ENCODE measurements around the gene ADH1B. TPM values are rescaled to one million over a fixed set of nuclear protein-coding genes. Genes with fewer than 3 reads are reported as not detected.

ADH1B gene
- total RNA-seq, 1 donor from 2014 or later: 6.1 TPM

- Mint-ChIP-seq H3K9me3 (no peaks in the 10 kb centered on the region), H3K27me3 (no peaks in the 10 kb centered on the region), H3K4me1 (ENCODE audit: unreplicated experiment) (no peaks in the 10 kb centered on the region)
Measured at GRCh38 chr4:99317354-99317753, 3.8 kb downstream of the ADH1B start.

DNA sequence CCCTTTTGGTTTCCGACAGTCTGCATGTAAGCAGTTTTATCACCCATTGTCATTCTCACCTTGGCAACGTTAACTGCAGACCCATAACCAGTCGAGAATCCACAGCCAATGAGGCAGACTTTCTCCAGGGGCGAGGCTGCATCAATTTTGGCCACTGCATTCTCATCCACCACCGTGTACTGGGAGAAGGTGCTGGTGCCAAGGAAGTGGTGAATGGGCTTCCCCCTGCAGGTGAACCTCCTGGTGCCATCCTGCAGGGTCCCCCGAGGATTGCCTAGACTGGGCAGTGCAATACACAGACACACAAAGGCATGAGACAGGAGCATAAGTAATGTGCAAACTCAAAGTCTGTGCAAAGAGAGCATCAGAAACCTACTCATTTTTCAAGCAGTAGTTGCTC lies 5.4 kb downstream of the ADH1B start:
- Mint-ChIP-seq H3K27me3 (no peaks in the 10 kb centered on the region), H3K4me3 (no peak overlapping the region), H3K4me1 (ENCODE audit: unreplicated experiment) (no peaks in the 10 kb centered on the region), H3K36me3 (no peaks in the 10 kb centered on the region), H3K9me3 (no peaks in the 10 kb centered on the region), H3K27ac (no peak overlapping the region)
- TF ChIP-seq, protein P1, sequence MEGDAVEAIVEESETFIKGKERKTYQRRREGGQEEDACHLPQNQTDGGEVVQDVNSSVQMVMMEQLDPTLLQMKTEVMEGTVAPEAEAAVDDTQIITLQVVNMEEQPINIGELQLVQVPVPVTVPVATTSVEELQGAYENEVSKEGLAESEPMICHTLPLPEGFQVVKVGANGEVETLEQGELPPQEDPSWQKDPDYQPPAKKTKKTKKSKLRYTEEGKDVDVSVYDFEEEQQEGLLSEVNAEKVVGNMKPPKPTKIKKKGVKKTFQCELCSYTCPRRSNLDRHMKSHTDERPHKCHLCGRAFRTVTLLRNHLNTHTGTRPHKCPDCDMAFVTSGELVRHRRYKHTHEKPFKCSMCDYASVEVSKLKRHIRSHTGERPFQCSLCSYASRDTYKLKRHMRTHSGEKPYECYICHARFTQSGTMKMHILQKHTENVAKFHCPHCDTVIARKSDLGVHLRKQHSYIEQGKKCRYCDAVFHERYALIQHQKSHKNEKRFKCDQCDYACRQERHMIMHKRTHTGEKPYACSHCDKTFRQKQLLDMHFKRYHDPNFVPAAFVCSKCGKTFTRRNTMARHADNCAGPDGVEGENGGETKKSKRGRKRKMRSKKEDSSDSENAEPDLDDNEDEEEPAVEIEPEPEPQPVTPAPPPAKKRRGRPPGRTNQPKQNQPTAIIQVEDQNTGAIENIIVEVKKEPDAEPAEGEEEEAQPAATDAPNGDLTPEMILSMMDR (conservative IDR thresholded peaks at IDR 0.05): no peak
- DNase-seq (ENCODE audit: extremely low spot score, unreplicated experiment): no peak

More at GRCh38 chr4:99317354-99317753, 3.8 kb downstream of the ADH1B start:
- H3K4me3 Mint-ChIP-seq: no peak overlapping the region
- H3K36me3 Mint-ChIP-seq: no peaks in the 10 kb centered on the region
- TF ChIP-seq, protein P1 (conservative IDR thresholded peaks at IDR 0.05): no peak
- no peak overlapping the region for H3K27ac Mint-ChIP-seq
- no peak for DNase-seq (ENCODE audit: extremely low spot score, unreplicated experiment)

- Mint-ChIP-seq H3K9me3 (no peaks in the 10 kb centered on the region), H3K27me3 (no peaks in the 10 kb centered on the region), H3K27ac (no peak overlapping the region), H3K4me3 (no peak overlapping the region), H3K4me1 (ENCODE audit: unreplicated experiment) (no peaks in the 10 kb centered on the region), H3K36me3 (no peaks in the 10 kb centered on the region)
- TF ChIP-seq, protein P1 (conservative IDR thresholded peaks at IDR 0.05): no peak
- DNase-seq (ENCODE audit: extremely low spot score, unreplicated experiment): no peak
Measured at GRCh38 chr4:99314211-99314610, 7.0 kb downstream of the ADH1B start.

DNA sequence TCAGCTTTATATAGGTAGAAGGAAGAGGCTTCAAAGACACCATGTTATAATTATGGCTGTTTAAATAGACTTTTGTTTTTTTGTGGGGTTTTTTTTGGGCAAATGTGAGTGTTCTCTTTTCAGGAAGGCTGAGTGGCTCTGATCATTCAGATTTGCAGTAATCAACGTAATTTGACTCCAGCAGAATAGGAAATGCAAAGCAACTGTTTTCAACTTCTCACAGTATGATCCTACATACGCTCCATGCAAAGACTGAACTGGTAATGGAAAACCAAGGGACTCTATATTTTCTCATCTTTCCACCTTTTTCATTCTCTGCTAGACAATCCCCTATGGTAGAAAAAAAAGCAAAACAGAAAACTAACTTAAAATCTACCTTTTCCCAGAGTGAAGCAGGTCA lies 10.8 kb downstream of the ADH1B start:
- Mint-ChIP-seq H3K27me3 (no peaks in the 10 kb centered on the region), H3K4me1 (ENCODE audit: unreplicated experiment) (no peaks in the 10 kb centered on the region), H3K9me3 (no peaks in the 10 kb centered on the region), H3K36me3 (no peaks in the 10 kb centered on the region), H3K27ac (no peak overlapping the region), H3K4me3 (no peak overlapping the region)
- no peak for DNase-seq (ENCODE audit: extremely low spot score, unreplicated experiment)
- TF ChIP-seq, protein P1 (conservative IDR thresholded peaks at IDR 0.05): no peak

GRCh38 chr4:99305638-99306400 lies 15.4 kb downstream of the ADH1B start:
- Mint-ChIP-seq H3K27ac (no peak overlapping the region), H3K36me3 (peaks cover 3% of the 10 kb centered on the region), H3K4me3 (no peak overlapping the region), H3K4me1 (ENCODE audit: unreplicated experiment) (no peaks in the 10 kb centered on the region), H3K27me3 (no peaks in the 10 kb centered on the region), H3K9me3 (no peaks in the 10 kb centered on the region)
- TF ChIP-seq, protein P1 (conservative IDR thresholded peaks at IDR 0.05): no peak
- no peak for DNase-seq (ENCODE audit: extremely low spot score, unreplicated experiment)

All from type B pancreatic cell (in vitro differentiated cells).